Testis (tissue), 2 donors: ENCODE results near the gene AUTS2.

ENCODE experiments used
- CTCF ChIP-seq, 3 experiments: fragments of 450-650 bp in 2 of 3; fragments of 200-600 bp in 1 of 3; sonication (generic) in 1 of 3; IDR thresholded peaks; one replicate each; pipeline ENCODE4 v1.5.1; 2016 to 2019; ENCODE audit warnings: antibody characterized with exemption in 3 of 3, mild to moderate bottlenecking in 2 of 3, moderate library complexity in 1 of 3
- POLR2A ChIP-seq: fragments of 450-650 bp; IDR thresholded peaks from one replicate; pipeline ENCODE4 v1.6.1; 2017; ENCODE audit warnings: antibody characterized with exemption, mild to moderate bottlenecking, moderate library complexity

GRCh38 chr7:70034999-70035398 is 436.7 kb downstream of the AUTS2 start:
- TF ChIP-seq CTCF (IDR thresholded peaks at IDR 0.05): no peak
- TF ChIP-seq POLR2A: no peak
